BE2C (cell line): ENCODE measurements around the gene RBM38.

Experiments
- DNase-seq: peaks from one replicate; pipeline ENCODE4 v3.0.0-alpha.2; 2020
- H3K27me3 ChIP-seq: fragments of 250-450 bp; sonication (Bioruptor Pico); 2 replicates; pipeline ENCODE4 v1.5.1; 2020; ENCODE audit warnings: mild to moderate bottlenecking
- H3K36me3 ChIP-seq: fragments of 250-450 bp; sonication (Bioruptor Pico); 2 replicates; pipeline ENCODE4 v1.5.1; 2020; ENCODE audit warnings: mild to moderate bottlenecking
- H3K4me1 ChIP-seq: fragments of 250-450 bp; sonication (Bioruptor Pico); 2 replicates; pipeline ENCODE4 v1.5.1; 2020
- H3K4me3 ChIP-seq: 2 replicates; pipeline ENCODE4 v1.5.1; 2011; ENCODE audit warnings: low read depth, low read length
- H3K9me3 ChIP-seq: fragments of 250-450 bp; sonication (Bioruptor Pico); 2 replicates; pipeline ENCODE4 v1.5.1; 2020
- CTCF ChIP-seq: IDR thresholded peaks from 2 replicates; pipeline ENCODE4 v1.5.1; 2012; ENCODE audit warnings: mild to moderate bottlenecking, low read depth, low read length

Gene RBM38

DNA sequence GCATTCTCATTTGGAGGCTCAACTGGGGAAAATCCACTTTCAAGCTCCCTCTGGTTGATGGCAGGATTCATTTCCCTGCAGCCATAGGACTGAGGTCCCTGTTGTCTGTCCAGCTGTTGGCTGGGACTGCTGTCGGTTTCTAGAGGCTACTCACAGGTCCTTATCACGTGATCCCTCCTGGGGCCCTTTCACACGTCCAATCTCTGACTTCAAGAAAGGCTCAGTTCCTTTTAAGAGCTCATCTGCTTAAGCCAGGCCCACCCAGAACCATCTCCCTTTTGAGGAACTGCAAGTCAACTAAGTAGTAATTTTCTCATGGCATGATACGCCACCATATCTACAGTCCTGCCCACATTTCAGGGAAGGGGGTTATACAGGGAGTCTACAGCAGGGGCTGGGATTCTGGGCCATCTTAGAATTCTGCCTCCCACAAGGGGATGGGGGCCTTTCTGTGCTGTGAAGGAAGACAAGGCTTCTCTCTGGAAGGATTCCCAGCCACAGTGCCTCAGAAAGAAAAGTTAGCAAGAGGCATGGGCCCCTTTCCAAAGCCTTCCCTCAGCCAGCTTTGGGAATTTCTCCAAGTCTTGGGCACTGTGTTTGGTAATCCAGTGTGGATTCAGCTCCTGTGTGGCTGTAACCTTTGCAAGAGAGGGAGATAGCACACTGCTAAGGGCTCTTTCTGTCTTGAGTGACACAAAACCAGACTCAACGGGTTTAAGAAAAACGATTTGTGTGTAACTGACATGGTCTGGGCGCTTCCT is 67.4 kb downstream of the RBM38 start:
- TF ChIP-seq CTCF, result no peak
- Histone ChIP-seq H3K9me3 (no peaks in the 10 kb centered on the region), H3K4me3 (no peak overlapping the region), H3K27me3 (no peaks in the 10 kb centered on the region), H3K36me3 (no peaks in the 10 kb centered on the region), H3K4me1 (no peaks in the 10 kb centered on the region)
- DNase-seq, result no peak
